MCF 10A (cell line): ENCODE measurements around the gene TUBGCP5. TPM values are rescaled to one million over a fixed set of nuclear protein-coding genes. Genes with fewer than 3 reads are reported as not detected.

Experiments
- BruUV-seq: library from RNA; stranded (reverse); fragments of 400-500 nt; replicated peaks from 2 replicates; lab custom pipeline; 2021; lab: Mats Ljungman, UMichigan
- CTCF ChIA-PET: fragments of 300-600 bp; sonication (Branson Sonifier 250); formaldehyde crosslinking; extraction: SDS; loops from one replicate; lab custom pipeline; 2021; ENCODE audit warnings: antibody characterized with exemption, inconsistent platforms; lab: Yijun Ruan, JAX
- POLR2A ChIA-PET: fragments of 300-600, 350-650 bp; sonication (Branson Sonifier 250); formaldehyde crosslinking; extraction: SDS; loops from one replicate; lab custom pipeline; 2020; ENCODE audit warnings: antibody characterized with exemption, inconsistent platforms; lab: Yijun Ruan, JAX
- DNase-seq: peaks from one replicate; pipeline ENCODE4 v3.0.0-alpha.2; 2018; ENCODE audit not compliant: unreplicated experiment
- H3K27ac Mint-ChIP-seq: one replicate; pipeline ENCODE4 v1.8.0; 2022; ENCODE audit warnings: mild to moderate bottlenecking, low read depth, mixed read lengths; ENCODE audit not compliant: unreplicated experiment
- H3K27me3 Mint-ChIP-seq: one replicate; pipeline ENCODE4 v1.8.0; 2022; ENCODE audit warnings: mixed read lengths; ENCODE audit not compliant: insufficient read depth, unreplicated experiment
- H3K36me3 Mint-ChIP-seq: one replicate; pipeline ENCODE4 v1.8.0; 2022; ENCODE audit warnings: mild to moderate bottlenecking, moderate library complexity, mixed read lengths; ENCODE audit not compliant: insufficient read depth, unreplicated experiment
- H3K4me1 Mint-ChIP-seq: one replicate; pipeline ENCODE4 v1.8.0; 2022; ENCODE audit warnings: mixed read lengths; ENCODE audit not compliant: insufficient read depth, unreplicated experiment
- H3K4me3 Mint-ChIP-seq: one replicate; pipeline ENCODE4 v1.8.0; 2022; ENCODE audit warnings: mild to moderate bottlenecking, moderate library complexity, mixed read lengths; ENCODE audit not compliant: unreplicated experiment
- H3K9me3 Mint-ChIP-seq: one replicate; pipeline ENCODE4 v1.8.0; 2022; ENCODE audit warnings: mixed read lengths; ENCODE audit not compliant: unreplicated experiment
- CTCF ChIP-seq: fragments of 200-600 bp; IDR thresholded peaks from one replicate; pipeline ENCODE4 v1.8.0; 2022; ENCODE audit warnings: antibody characterized with exemption, mild to moderate bottlenecking; ENCODE audit not compliant: unreplicated experiment
- intact Hi-C: fragments of 100-400 bp; cut with micrococcal nuclease; formaldehyde crosslinking; loops from 2 replicates; pipeline ENCODE4 v1.14.1; 2022
- total RNA-seq: library from RNA; stranded (reverse); gene quantifications from 2 replicates; pipeline ENCODE4 v1.2.3, GENCODE V29; 2022

Gene TUBGCP5
- total RNA-seq, 1 experiment from 2014 or later: 15.7 TPM

- intact Hi-C loops: loop anchor here (5.0 kb wide), 1 partner anchor 42 kb away; no protein-coding TSS in a partner anchor
- CTCF ChIA-PET: no interaction called here
- no peak for DNase-seq
- POLR2A ChIA-PET: no interaction called here
- no TSS peak for BruUV-seq
- Mint-ChIP-seq H3K36me3 (peaks cover 5% of the 10 kb centered on the region), H3K4me3 (no peak overlapping the region), H3K27me3 (no peaks in the 10 kb centered on the region), H3K9me3 (no peaks in the 10 kb centered on the region), H3K27ac (no peak overlapping the region), H3K4me1 (no peaks in the 10 kb centered on the region)
- no peak for TF ChIP-seq CTCF
These were observed 64.6 kb downstream of the TUBGCP5 start for GRCh38 chr15:22974745-22975144.

DNA sequence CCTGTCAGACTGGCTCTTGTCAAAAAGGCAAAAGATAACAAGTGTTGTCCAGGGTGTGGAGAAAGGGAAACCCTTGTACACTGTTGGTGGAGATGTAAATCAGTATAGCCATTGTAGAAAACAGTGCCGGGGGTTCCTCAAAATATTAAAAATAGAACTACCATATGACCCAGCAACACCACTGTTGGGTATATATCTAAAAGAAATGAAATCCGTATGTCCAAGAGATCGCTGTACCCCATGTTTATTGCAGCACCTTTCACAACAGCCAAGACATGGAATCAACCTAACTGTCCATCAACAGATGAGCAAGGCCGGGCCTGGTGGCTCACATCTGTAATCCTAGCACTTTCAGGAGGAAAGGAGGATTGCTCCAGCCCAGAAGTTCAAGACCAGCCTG lies 65.4 kb downstream of the TUBGCP5 start:
- BruUV-seq: no TSS peak
- CTCF ChIA-PET: interaction anchor here (0.6 kb wide), 1 partner anchor 10 kb away, joined by 3 read pairs; no protein-coding TSS in a partner anchor
- no peak for TF ChIP-seq CTCF
- DNase-seq: no peak
- no peaks in the 10 kb centered on the region for H3K9me3 Mint-ChIP-seq
- no peaks in the 10 kb centered on the region for H3K4me1 Mint-ChIP-seq
- H3K27me3 Mint-ChIP-seq: no peaks in the 10 kb centered on the region
- POLR2A ChIA-PET: no interaction called here
- H3K4me3 Mint-ChIP-seq: no peak overlapping the region
- peaks cover 5% of the 10 kb centered on the region for H3K36me3 Mint-ChIP-seq
- intact Hi-C loops: no loop called here
- no peak overlapping the region for H3K27ac Mint-ChIP-seq

DNA sequence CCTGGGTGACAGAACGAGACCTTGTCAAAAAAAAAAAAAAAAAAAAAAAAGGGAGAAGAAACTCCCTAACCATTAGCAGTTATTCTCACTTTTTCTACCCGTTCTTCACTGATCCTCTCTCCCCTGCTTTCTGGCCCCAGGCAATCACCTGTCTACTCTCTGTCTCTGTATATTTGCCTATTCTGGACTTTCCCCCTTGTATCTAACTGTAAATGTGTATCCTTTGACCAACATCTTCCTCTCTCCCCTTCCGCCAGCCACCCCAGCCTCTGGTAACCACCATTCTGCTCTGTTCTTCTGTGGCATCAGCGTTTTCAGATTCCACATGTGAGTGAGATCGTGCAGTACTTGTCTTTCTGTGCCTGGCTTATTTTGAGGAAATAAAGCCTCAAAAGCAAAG lies 66.1 kb downstream of the TUBGCP5 start:
- peaks cover 5% of the 10 kb centered on the region for H3K4me1 Mint-ChIP-seq
- CTCF ChIA-PET: no interaction called here
- H3K9me3 Mint-ChIP-seq: no peaks in the 10 kb centered on the region
- no peak overlapping the region for H3K4me3 Mint-ChIP-seq
- H3K36me3 Mint-ChIP-seq: peaks cover 5% of the 10 kb centered on the region
- POLR2A ChIA-PET: no interaction called here
- TF ChIP-seq CTCF: no peak
- H3K27ac Mint-ChIP-seq: no peak overlapping the region
- DNase-seq: no peak
- no TSS peak for BruUV-seq
- H3K27me3 Mint-ChIP-seq: no peaks in the 10 kb centered on the region
- intact Hi-C loops: no loop called here

GRCh38 chr15:22969489-22969888 lies 69.9 kb downstream of the TUBGCP5 start:
- CTCF ChIA-PET: no interaction called here
- Mint-ChIP-seq H3K9me3 (no peaks in the 10 kb centered on the region), H3K27me3 (no peaks in the 10 kb centered on the region), H3K27ac (no peak overlapping the region), H3K36me3 (peaks cover 16% of the 10 kb centered on the region), H3K4me1 (peaks cover 8% of the 10 kb centered on the region), H3K4me3 (no peak overlapping the region)
- no peak for DNase-seq
- POLR2A ChIA-PET: interaction anchor here (5.1 kb wide), 1 partner anchor 10 kb away, joined by 29 read pairs; the partner anchor contains the start of gene CYFIP1
- intact Hi-C loops: no loop called here
- BruUV-seq: no TSS peak
- no peak for TF ChIP-seq CTCF
